ENCODE results near the gene KLHDC8A.
"Not testable (repeated sequence)": the region's sequence is repeated elsewhere in the genome, so short reads cannot be mapped to it uniquely, and the experiment has no call there.

GRCh38 chr1:205382990-205383389 is 26.3 kb upstream of the KLHDC8A start:
- TF ChIP-seq CTCF (conservative IDR thresholded peaks at IDR 0.05; ENCODE audit: low read depth, low read length); POLR2A (IDR thresholded peaks at IDR 0.05; ENCODE audit: low read depth, low read length); RAD21 (IDR thresholded peaks at IDR 0.05; ENCODE audit: low read length); MAFK (IDR thresholded peaks at IDR 0.05; ENCODE audit: low read depth, low read length); SMC3 (IDR thresholded peaks at IDR 0.05; ENCODE audit: low read depth, low read length); CHD1 (IDR thresholded peaks at IDR 0.05; ENCODE audit: low read depth, low read length); USF2 (IDR thresholded peaks at IDR 0.05; ENCODE audit: low read depth, low read length); MAZ (IDR thresholded peaks at IDR 0.05; ENCODE audit: borderline replicate concordance, low read depth, low read length); FOS (IDR thresholded peaks at IDR 0.05; ENCODE audit: low read depth, low read length); NFE2L2 (IDR thresholded peaks at IDR 0.05; ENCODE audit: low read depth, low read length); CEBPB (IDR thresholded peaks at IDR 0.05; ENCODE audit: low read depth, low read length): not testable (repeated sequence)

Data from IMR-90 (cell line).